Fibroblast of gingiva (primary cell): ENCODE data around the gene SUSD6.

Experiments
- DNase-seq: peaks from one replicate; pipeline ENCODE4 v3.0.0-alpha.2; 2011; ENCODE audit warnings: low read depth

Gene SUSD6

DNA sequence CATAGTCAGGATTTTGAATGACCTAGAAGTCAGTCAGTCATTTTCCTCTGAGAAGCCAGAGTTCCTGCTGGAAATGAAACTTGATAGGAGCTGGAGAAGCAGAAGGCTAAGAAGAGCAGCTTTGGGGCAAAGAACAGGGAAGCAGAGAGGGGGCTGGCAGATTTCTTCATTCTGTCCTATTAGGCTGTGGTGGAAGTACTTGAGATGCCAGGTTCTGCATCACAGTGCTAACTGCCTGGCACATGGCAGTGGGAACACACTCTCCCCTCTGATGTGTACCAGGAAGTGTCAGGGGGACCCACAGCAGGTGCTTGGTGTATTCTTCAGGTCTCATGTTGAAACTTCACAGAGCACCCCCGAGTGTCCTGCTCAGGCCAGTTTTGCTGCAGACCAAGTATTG, 61.0 kb downstream of the SUSD6 start:
- no peak for DNase-seq

DNA sequence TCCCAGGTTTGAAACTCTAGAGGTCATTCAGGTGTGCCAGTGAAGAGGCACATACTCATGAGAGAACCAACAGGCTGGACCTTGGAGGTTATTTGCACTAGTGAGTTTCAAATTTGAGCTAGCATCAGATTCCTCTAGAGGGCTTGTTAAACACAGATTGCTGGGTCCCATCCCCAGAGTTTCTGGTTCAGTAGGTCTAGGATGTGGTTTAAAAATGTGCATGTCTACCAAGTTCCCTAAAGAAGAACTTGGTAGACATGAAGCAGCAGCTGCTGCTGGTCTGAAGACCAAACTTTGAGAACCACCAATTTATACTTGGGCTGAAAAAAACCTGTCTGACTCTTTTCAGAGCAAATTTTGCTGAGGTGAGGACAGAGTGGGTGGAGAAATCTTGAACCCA, 61.7 kb downstream of the SUSD6 start:
- DNase-seq, result no peak

DNA sequence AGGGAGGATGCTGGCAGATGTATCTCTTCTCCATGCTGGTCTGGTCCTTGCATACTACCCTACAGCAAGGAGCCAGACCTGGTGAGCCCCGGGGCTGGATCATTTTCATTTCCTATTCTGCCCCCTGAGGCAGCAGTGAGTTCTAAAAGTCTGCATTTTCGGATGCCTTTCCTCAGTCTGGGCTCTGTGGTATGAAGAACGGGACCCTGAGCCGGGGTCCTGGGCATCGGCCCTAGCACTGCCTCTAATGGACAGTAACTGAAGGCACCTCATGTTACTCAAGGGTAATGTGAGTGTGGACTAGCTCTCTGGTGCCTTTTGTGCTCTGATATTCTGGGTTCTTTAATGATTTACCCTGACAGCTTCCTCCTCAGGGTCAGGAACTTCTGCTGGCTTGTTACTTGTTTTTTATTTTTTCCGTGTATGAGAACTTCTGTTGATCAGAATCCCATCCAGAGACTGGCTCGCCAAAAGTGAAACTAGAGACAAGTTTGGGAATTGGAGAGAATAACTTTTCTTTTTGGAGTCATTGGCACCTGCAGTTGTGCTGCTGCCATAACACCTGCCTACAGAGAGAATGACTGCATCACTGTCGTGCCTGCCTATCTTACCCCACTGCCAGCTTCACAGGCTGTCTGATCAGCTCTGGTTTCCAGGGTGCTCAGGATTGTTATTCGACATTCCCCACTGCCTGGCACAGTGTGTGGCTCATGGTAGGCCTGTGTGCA, 62.3 kb downstream of the SUSD6 start:
- no peak for DNase-seq

DNA sequence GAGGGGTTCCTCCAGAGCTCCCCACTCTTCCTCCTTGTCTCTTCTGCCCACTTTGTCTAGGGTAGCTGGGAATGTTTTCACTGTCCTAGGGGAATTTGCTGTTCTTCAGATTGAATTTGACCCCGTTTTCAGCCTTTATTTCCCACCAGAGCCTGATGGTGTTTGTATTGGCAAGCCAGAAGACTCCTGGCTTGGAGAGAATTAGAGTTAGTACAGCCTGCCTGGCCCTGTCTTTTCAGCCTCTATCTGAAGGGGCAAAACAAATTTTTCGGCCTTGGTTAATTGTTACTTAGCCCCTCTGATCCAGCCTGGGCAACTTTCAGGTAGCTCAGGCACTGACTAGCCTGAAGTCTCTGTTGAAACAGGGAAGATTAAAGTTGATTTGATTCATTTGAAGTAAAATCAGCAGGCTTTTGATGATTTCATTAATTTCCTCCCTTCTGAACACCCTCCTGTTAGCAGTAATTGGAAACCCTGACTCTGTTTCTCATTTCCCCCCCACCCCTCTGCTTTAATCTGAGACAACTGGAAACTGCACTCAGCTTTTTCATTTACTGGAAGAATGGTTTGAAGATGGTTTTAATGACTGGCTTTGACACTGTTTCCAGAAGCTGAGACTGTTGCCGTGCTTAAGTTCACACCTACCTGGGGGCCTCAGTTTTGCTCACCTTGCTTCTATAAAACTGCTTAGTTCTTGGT, 63.3 kb downstream of the SUSD6 start:
- DNase-seq, result no peak

DNA sequence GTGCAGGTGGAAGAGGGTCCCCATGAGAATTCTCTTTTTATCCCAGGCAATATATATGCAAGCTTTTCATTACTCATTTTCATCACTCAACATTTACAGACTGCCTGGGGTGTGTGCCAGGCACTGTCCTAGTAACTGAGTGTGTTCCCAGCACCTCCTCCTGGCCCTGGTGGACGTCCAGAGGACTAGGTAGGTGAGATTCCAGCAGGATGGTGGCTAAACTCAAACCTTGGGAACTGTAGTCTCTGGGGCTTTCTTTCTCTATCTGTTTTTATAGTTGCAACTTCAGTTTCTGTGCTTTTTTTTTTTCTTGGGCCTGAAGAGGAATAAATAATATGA, 63.8 kb downstream of the SUSD6 start:
- DNase-seq, result no peak

DNA sequence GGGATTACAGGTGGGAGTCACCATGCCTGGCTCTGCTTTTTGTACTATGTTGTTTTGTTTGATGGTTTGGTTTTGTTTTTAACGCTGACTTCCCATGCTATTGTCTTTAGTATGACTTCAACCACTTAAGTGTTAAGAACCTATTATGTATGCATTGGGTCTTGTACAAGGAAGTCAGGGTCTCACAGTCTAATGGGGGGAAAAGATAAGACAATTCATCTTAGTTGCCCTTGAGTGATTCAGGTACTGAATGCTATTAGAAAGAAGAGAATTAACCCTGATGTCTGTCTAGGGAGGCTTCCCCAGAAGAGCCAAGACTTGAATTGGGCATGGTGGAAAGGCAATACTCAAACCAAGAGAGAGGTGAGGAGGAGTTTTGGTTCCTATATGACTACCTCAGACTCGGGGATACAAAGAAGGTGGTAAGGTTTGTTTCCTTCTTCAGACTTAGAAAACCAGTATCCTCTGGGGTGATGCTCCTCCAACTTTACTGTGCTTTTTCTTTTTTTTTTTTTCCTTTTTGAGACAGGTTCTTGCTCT, 64.6 kb downstream of the SUSD6 start:
- DNase-seq, result no peak

- no peak for DNase-seq
Measured at GRCh38 chr14:69676723-69677122, 65.3 kb downstream of the SUSD6 start.

GRCh38 chr14:69680297-69680696, 68.9 kb downstream of the SUSD6 start:
- DNase-seq, result no peak

DNA sequence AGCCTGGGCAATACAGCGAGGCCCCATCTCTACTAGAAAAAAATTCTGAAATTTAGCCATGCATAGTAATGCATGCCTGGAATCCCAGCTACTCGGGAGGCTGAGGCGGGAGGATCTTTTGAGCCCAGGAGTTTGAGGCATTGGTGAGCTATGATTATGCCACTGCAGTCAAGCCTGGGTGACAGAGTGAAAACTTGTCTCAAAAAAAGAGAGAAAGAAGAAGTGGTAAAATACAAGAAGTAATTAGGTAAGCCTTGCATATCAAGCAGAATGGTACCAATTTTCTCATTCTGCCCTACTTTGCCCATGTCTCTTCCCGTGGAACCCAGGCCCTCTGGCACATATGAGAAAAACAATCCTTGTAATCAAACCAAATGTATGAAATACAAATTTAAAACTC, 70.7 kb downstream of the SUSD6 start:
- DNase-seq, result no peak

- peak; percentile 55 for DNase-seq
Measured at GRCh38 chr14:69682621-69683263, 71.3 kb downstream of the SUSD6 start.

DNA sequence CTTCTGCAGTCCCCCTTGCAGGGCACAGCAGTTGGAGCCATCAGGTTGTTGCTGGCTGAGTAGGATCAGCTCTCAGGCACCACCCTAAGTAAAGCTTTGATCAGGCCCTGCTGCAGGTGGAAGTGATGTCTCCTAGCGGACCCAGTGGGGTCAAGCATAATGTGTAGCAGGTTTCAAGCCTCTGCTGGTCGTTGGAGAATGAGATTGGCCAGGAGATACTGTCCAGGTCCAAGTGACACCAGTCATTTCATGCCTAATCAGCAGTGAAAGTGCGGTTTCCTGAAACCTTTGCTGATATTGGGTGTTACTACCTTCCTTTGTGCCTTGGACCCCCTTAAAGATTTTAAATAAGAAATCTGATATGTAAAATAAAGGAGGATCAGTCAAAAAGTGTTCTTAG, 72.6 kb downstream of the SUSD6 start:
- DNase-seq, result no peak

GRCh38 chr14:69684461-69685217, 73.2 kb downstream of the SUSD6 start:
- no peak for DNase-seq

GRCh38 chr14:69685218-69685616, 73.8 kb downstream of the SUSD6 start:
- no peak for DNase-seq

DNA sequence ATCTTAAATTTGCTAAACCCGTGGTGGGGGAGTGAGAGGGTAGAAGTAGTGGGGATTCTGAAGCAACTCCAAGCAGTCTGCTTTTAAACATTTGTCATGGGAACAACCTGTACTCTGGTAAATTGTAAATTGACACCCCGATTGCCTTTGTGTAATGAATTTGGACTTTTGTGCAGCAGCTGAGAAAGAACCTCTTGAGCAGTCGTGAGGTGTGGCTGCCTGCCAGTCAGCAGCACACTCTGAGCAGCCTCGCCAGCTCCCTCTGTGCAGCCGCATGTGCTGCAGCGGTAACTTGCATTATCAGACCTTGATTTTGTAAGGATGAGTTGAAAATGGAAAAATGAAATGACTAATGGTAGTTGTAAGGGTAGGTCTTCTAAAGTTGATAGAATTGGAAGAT, 74.3 kb downstream of the SUSD6 start:
- DNase-seq, result peak; percentile 79

- no peak for DNase-seq
Measured at GRCh38 chr14:69687606-69688298, 76.4 kb downstream of the SUSD6 start.

DNA sequence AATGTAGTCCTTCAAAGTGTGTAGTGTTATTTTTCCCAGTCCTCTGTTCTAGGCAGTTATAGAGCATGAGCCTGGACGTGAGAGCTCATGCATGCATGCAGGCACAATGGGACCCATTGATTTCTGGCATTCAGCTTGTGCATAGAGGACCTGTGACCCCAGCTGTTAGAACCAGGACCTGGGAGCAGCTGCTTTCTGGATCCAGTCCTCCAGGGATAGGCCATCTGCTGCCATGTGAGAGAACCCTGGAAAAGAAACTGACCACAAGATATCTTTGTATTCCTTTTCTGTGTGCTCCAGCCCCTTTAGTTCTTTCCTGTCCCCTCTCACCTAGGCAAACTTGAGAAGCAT, 76.9 kb downstream of the SUSD6 start:
- DNase-seq, result no peak

DNA sequence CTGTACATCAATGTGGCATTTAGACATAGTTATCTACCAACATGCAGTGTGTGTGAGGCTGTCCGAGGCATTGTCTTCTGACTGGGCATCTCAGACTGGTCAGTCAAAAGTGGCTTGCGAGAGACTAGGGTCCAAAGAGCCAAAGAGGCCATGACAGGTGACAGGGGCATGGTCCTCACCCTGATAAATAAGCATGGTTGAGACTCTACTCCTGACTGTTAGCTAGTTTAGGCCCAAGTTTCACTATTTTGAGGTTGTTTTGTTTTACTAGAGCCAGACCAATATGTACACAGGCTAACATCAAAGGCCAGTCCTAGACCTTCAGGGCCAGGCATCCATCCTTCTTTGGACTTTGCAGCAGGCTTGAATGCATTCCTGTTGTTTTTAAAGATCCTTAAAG, 78.6 kb downstream of the SUSD6 start:
- no peak for DNase-seq

- DNase-seq, result no peak
Measured at GRCh38 chr14:69692594-69692993, 81.2 kb downstream of the SUSD6 start.

- DNase-seq, result peak; percentile 48
Measured at GRCh38 chr14:69693145-69693544, 81.7 kb downstream of the SUSD6 start.

- DNase-seq, result no peak
Measured at GRCh38 chr14:69693801-69694729, 82.7 kb downstream of the SUSD6 start.
